Activated CD4-positive, alpha-beta T cell treated with anti-CD3 and anti-CD28 coated beads, Interleukin-2, Interleukin-4, amounts not matched to agents 100 ng/mL and 50 ng/mL, durations not matched to agents 16 hours and 8 hours (primary cell): Measurements from ENCODE around the gene ZEB1.
A peak's percentile ranks its signal among the peaks of the same experiment; 100 is the strongest.
"Not testable (repeated sequence)": the region's sequence is repeated elsewhere in the genome, so short reads cannot be mapped to it uniquely, and the experiment has no call there.

Source experiments
- DNase-seq: peaks from one replicate; pipeline ENCODE4 v3.0.0-alpha.2; 2020; ENCODE audit warnings: low spot score

ZEB1 gene

GRCh38 chr10:31422634-31423033 lies 103.6 kb downstream of the ZEB1 start:
- DNase-seq: no peak

DNA sequence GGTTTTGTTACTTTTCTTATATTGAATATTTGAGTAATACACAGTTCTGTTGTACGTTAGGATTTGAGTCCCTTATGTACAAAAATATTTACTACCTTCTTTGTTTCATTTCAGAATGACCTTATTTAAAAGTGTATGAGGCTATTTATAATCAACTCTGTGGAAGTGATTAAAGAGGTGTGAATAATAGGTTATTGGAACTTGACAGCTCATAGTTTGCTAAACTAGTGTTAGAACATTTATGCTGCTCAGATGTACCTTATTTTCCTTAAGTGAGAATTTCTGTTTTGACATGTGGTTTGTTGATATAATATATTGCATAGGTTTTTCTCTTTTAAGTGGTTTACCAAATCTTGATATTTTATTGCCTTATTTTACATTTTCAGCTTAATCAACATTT lies 105.5 kb downstream of the ZEB1 start:
- no peak for DNase-seq

DNA sequence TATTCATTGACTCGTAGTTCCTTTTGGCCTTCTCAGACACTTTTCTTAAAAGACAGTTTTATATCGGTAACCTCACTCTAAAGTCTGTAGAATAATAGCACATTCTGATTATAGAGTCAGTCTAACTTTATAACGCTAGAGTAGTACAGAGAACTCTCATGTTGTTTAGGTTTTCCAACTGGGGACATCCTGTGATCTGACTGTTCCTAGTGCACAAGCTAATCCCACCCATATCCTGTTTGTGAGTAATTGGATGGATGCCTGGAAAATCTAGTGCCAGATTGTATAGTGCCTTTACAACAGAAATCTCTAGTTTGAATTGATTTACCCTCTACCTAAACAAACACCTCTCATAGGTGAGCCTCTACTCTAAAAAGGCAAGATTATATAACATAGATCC lies 107.4 kb downstream of the ZEB1 start:
- no peak for DNase-seq

- DNase-seq: not testable (repeated sequence)
Measured at GRCh38 chr10:31427334-31427733, 108.3 kb downstream of the ZEB1 start.

DNA sequence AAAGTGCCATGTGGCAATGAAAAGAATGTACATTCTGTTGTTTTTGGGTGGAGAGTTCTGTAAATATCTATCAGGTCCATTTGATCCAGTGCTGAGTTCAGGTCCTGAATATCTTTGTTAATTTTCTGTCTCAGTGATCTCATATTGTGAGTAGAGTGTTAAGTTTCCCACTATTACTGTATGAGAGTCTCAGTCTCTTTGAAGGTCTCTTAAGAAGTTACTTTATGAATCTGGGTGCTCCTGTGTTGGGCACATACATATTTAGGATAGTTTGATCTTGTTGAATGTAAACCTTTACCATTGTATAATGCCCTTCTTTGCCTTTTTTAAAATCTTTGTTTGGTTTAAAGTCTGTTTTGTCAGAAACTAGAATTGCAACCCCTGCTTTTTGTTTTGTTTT lies 109.5 kb downstream of the ZEB1 start:
- peak; percentile 11 for DNase-seq

GRCh38 chr10:31431021-31431420 lies 112.0 kb downstream of the ZEB1 start:
- DNase-seq: no peak

DNA sequence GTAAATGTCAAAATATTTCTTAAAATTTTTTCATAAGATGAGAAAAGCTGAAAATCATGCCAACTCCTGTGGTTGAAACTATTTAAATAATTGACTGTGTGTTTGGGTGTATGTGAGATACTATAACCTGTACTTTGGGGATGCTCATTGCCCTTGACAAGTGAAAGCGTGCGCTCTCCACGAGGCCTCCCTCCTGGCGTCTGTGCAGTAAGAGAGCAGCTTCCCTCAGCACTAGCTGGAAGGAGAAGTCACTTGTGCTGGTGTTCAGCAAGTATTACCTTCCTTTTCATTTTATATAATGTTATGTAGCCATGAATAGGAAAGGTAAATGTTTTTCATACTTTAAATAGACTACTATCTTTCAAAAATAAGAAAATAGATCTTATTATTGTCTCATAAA lies 118.9 kb downstream of the ZEB1 start:
- DNase-seq: no peak

- no peak for DNase-seq
Measured at GRCh38 chr10:31451766-31452165, 132.8 kb downstream of the ZEB1 start.

GRCh38 chr10:31456468-31456867 lies 137.5 kb downstream of the ZEB1 start:
- no peak for DNase-seq

- no peak for DNase-seq
Measured at GRCh38 chr10:31457858-31458257, 138.8 kb downstream of the ZEB1 start.

- no peak for DNase-seq
Measured at GRCh38 chr10:31458974-31459373, 140.0 kb downstream of the ZEB1 start.

- no peak for DNase-seq
Measured at GRCh38 chr10:31460242-31460641, 141.2 kb downstream of the ZEB1 start.

DNA sequence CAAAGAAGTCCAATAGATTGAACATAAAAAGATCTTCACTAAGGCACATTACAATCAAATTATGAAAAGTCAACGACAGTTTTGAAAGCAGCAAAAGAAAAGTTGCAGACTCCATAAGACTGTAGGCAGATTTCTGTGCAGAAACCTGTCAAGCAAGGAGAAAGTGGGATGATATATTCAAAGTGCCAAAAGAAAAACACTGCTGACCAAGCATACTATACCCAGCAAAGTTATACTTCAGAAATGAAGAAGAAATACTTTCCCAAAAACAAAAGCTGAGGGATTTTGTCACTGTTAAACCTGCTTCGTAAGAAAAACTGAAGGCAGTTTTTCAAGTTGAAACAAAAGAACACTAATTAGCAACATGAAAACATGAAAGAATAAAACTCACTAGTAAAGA lies 145.5 kb downstream of the ZEB1 start:
- DNase-seq: no peak

GRCh38 chr10:31466313-31466712 lies 147.3 kb downstream of the ZEB1 start:
- no peak for DNase-seq

DNA sequence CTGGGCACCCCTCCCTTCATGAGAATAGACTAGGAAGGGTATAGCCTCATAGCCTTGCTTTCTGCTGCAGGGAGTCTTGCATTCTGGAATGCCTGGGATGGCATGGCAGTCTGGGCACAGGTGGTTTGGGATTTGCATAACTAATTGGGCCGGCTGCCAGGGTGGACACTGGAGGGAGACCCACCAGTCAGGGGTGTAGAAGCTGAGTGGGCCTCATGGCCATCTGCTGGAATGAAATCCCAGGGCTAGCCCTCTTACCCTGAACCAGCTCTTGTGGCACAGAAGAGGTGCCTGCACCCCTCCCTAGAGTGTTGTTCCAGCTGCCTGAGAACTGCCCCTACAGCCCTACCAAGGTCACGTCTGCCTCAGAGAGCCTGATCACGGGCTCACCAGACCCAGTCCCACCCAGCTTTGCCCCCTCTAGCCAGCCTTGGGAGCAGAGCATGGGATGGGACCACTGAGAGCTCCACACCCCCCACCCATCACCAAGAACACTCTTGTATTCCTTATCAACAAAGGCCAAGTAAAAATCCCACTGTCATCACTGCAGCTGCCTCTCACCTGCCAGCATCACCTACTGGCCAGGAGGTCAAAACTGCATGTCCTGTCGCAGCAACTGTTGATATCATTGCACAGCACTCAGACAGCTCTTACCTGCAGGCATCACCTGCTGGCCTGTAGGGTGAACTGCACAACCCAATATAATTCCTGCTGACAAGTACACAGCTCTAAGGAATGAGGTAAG lies 148.9 kb downstream of the ZEB1 start:
- peak; percentile 4 for DNase-seq

DNA sequence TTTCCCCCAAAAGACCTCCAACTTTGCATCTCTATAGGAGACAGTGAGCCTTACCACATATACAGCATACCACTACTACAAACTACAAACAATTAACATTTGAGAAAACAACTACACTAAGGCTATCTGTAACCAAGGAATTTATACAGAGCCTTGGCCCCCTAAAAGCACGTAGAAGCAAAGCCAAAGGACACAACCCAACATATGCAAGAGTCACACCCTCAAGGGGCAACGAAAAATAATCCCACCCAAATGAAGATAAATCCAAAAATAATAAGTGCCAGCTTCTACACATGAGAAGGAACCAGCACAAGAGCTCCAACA lies 149.5 kb downstream of the ZEB1 start:
- no peak for DNase-seq

DNA sequence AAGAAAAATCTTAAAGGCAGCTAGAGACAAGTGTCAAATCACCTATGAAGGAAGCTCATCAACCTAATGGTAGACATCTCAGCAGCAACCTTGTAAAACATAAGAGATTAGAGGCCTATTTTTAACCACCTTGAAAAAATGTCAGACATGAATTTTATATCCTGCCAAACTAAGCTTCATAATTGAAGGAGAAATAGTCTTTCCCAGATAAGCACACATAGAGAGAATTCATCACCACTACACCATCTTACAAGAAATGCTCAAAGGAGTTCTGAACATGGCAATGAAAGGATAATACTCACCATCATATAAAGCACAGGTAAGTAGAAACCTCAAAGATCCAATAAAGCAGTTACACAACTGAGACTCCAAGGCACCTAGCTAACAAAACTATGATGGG lies 156.5 kb downstream of the ZEB1 start:
- no peak for DNase-seq

GRCh38 chr10:31476088-31476487 lies 157.1 kb downstream of the ZEB1 start:
- no peak for DNase-seq

- no peak for DNase-seq
Measured at GRCh38 chr10:31477584-31477983, 158.6 kb downstream of the ZEB1 start.

DNA sequence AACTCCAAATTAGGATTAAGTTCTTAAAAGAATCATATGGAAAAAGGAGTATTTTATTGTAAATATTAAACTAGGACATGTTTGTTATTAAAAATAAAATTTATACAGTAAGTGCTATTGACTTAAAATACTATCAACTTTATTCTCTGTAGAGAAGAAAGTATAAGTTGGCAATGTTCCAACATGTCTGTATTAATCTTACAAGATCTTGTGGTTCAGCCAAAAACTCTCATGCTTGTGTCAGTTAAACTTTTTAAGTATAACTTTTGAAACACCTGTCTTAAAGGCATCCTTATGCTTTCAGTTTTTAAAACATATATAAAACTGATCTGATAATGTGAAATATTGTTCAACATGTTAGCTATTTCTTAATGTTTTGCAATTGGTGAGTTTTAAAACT lies 160.7 kb downstream of the ZEB1 start:
- no peak for DNase-seq

GRCh38 chr10:31483546-31483945 lies 164.5 kb downstream of the ZEB1 start:
- DNase-seq: no peak

DNA sequence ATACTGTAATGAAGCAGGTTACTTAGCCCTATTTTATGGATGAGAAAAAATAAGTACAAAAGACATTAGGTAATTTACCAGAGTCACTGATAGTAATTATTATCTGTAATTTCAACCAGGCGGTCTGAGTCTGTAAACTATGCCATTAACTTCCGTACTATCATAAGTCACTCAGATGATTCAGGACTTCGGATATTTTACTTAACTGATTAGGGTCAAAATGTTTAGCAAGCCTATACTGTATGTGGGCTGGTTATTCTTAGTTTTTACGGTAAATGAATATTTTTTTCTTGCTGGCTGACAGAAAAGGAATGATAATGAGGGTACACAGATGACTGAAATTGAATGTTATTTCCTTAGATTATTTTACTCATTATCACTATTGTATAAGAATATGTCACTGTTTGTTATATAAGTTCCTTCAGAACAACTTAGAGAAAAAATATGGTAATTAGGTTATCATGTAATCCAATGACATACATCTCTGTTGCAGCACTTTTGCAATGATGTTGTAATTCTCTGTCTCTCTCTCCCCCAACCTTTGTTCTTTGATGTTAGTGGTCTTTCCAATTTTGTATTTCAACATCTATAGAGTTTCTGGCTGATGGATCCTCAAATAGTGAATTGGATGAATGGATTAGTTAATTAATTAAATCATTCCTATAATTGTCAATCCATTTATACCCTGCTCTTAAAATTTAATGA lies 165.6 kb downstream of the ZEB1 start:
- DNase-seq: no peak

DNA sequence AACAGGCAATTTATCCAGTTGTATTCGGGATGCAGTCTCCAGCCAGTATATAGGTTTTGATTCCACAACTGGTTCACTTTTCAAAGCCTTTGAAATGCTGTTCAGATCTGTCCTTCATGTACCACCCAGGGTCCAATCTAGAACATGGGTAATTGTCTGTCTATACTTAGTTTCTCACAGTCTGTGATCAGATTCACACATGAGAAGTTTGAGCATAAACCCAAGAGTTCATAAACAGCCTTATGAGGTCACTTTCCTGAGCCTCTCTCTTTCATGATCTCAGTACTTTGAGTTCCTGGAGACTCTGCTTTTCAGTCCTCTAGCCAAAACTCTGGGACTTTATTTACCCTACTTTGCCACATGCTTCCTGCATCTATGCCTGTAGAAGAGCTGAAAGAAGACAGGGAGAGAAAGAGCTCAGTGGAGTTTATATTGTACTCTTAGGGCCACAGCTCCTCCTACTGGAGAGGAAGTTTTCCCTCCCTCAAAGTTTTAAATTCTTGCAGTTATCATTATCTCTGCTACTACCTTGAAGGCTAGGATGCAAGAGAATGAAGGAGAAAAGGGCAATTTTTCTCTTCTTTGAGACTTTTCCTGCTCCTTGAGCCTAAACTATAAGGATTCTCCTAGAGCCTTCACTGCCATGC lies 172.0 kb downstream of the ZEB1 start:
- peak; percentile 31 for DNase-seq

DNA sequence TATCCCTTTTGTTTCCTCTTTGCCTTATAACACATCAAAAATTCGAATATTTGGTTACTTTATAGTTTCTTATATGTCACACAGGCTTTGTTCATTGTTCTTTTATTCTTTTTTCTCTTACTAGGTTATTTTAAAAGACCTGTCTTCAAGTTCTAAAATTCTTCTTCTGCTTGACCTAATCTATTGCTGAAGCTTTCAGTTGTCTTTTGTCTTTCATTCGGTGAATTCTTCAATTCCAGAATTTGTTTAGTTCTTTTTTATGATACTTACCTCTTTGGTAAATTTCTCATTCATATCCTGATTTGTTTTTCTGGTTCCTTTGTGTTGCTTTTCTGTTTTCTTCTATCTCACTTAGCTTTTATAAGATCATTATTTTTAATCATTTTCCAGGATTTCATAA lies 188.4 kb downstream of the ZEB1 start:
- no peak for DNase-seq
